K562 (cell line): ENCODE measurements around the gene CYYR1. TPM values are rescaled to one million over a fixed set of nuclear protein-coding genes. Genes with fewer than 3 reads are reported as not detected.

Experiments
- ATAC-seq: fragments of 200-7000 bp; cut with Tn5 transposase; 3 replicates; pipeline ENCODE4 v1.9.1; 2020; ENCODE audit warnings: moderate library complexity
- BruUV-seq: library from RNA; stranded (reverse); fragments of 400-500 nt; replicated peaks from 2 replicates; lab custom pipeline; 2021; lab: Mats Ljungman, UMichigan
- CTCF ChIA-PET: fragments of 300-600 bp; formaldehyde crosslinking; extraction: SDS; loops from one replicate; lab custom pipeline; 2021; ENCODE audit warnings: low intra/inter-chr PET ratio; lab: Yijun Ruan, JAX
- POLR2A ChIA-PET: fragments of 300-600, 350-650 bp; sonication (Branson Sonifier 250); formaldehyde crosslinking; extraction: SDS; loops from one replicate; lab custom pipeline; 2021; ENCODE audit warnings: antibody characterized with exemption, inconsistent platforms; lab: Yijun Ruan, JAX
- DNase-seq, 4 experiments: peaks; one replicate each; pipeline versions ENCODE4 v3.0.0 to v3.0.0-alpha.2; 2011 to 2018; ENCODE audit warnings: low spot score in 3 of 4, mixed read lengths in 3 of 4; ENCODE audit errors: extremely low read depth in 1 of 4
- FAIRE-seq: peaks from 2 replicates; lab custom pipeline; 2011; peaks lifted over from hg19 to GRCh38; lab: Jason Lieb, UNC
- H2AFZ ChIP-seq: 2 replicates; pipeline ENCODE4 v1.6.0; 2011; ENCODE audit warnings: low read depth, low read length, control low read depth, inconsistent platforms
- H3K27ac ChIP-seq: fragments of 200-600 bp; 3 replicates; pipeline ENCODE4 v1.8.0; 2011; ENCODE audit warnings: low read depth, mild to moderate bottlenecking, control low read depth, inconsistent platforms, low read length, moderate library complexity, mixed read lengths; ENCODE audit errors: extremely low read depth
- H3K27me3 ChIP-seq, 2 experiments: fragments of 300-600 bp in 1 of 2; 2 replicates in 1 of 2; 3 replicates in 1 of 2; pipeline versions ENCODE4 v1.6.0 to v1.8.0; 2011; ENCODE audit warnings: inconsistent platforms in 2 of 2, low read length in 2 of 2, mild to moderate bottlenecking in 1 of 2, mixed read lengths in 1 of 2, moderate library complexity in 1 of 2; ENCODE audit not compliant: control insufficient read depth in 2 of 2, insufficient read depth in 2 of 2
- H3K36me3 ChIP-seq: fragments of 300-600 bp; 3 replicates; pipeline ENCODE4 v1.8.0; 2011; ENCODE audit warnings: mild to moderate bottlenecking, low read length, inconsistent platforms; ENCODE audit not compliant: control insufficient read depth, insufficient read depth
- H3K4me1 ChIP-seq, 2 experiments: fragments of 200-600 bp in 1 of 2; replicated peaks in 1 of 2; 2 replicates in 1 of 2; 3 replicates in 1 of 2; pipeline versions ENCODE4 v1.5.1 to v1.8.0; 2011; ENCODE audit warnings: inconsistent platforms in 2 of 2, low read length in 2 of 2, mild to moderate bottlenecking in 1 of 2, mixed read lengths in 1 of 2, moderate library complexity in 1 of 2; ENCODE audit not compliant: control insufficient read depth in 2 of 2, insufficient read depth in 2 of 2
- H3K4me2 ChIP-seq: 2 replicates; pipeline ENCODE4 v1.6.1; 2011; ENCODE audit warnings: low read length, control low read depth, inconsistent platforms, mixed read lengths; ENCODE audit not compliant: insufficient read depth
- H3K4me3 ChIP-seq: fragments of 200-600 bp; sonication (generic), shearing (Covaris generic); 2 replicates; pipeline ENCODE4 v1.5.1; 2016; ENCODE audit warnings: control low read depth, inconsistent platforms
- H3K79me2 ChIP-seq: fragments of 200-600 bp; 3 replicates; pipeline ENCODE4 v1.8.0; 2011; ENCODE audit warnings: low read length, inconsistent platforms; ENCODE audit not compliant: control insufficient read depth, insufficient read depth
- H3K9ac ChIP-seq, 2 experiments: 2 replicates each; pipeline versions ENCODE4 v1.6.0 to v1.6.1; 2011; ENCODE audit warnings: low read depth in 2 of 2, low read length in 2 of 2, control low read depth in 1 of 2, inconsistent platforms in 1 of 2, mild to moderate bottlenecking in 1 of 2, mixed read lengths in 1 of 2; ENCODE audit not compliant: insufficient read depth in 1 of 2
- H3K9me1 ChIP-seq: one replicate; pipeline ENCODE4 v1.6.0; 2011; ENCODE audit warnings: inconsistent platforms, mild to moderate bottlenecking, low read length, moderate library complexity; ENCODE audit not compliant: control insufficient read depth, insufficient read depth
- H3K9me3 ChIP-seq: replicated peaks from 2 replicates; pipeline ENCODE4 v1.5.1; 2011; ENCODE audit warnings: low read depth, low read length, inconsistent platforms; ENCODE audit not compliant: control insufficient read depth, insufficient read depth
- H4K20me1 ChIP-seq: replicated peaks from 2 replicates; pipeline ENCODE4 v1.6.1; 2011; ENCODE audit warnings: low read length, inconsistent platforms, mixed read lengths; ENCODE audit not compliant: control insufficient read depth, insufficient read depth
- ASH1L ChIP-seq: fragments of 450-650 bp; IDR thresholded peaks from 2 replicates; pipeline ENCODE4 v1.6.1; 2018; ENCODE audit warnings: borderline replicate concordance, mild to moderate bottlenecking, low read depth; ENCODE audit not compliant: partially characterized antibody
- CBX2 ChIP-seq: fragments of 200-600 bp; sonication (generic); IDR thresholded peaks from one replicate; pipeline ENCODE4 v1.6.1; 2012; ENCODE audit warnings: mild to moderate bottlenecking, low read length, inconsistent platforms; ENCODE audit not compliant: insufficient read depth, poor library complexity, severe bottlenecking
- CREB3L1 ChIP-seq: fragments of 450-650 bp; IDR thresholded peaks from 2 replicates; pipeline ENCODE4 v1.6.1; 2014; ENCODE audit warnings: low read depth, mild to moderate bottlenecking, moderate library complexity, borderline replicate concordance
- IFI16 ChIP-seq: fragments of 250-450 bp; sonication (Bioruptor Pico); IDR thresholded peaks from 2 replicates; pipeline ENCODE4 v2.1.2; 2022; ENCODE audit warnings: mild to moderate bottlenecking, inconsistent platforms
- NELFE ChIP-seq: IDR thresholded peaks from 2 replicates; pipeline ENCODE4 v1.6.1; 2011; ENCODE audit warnings: mild to moderate bottlenecking; ENCODE audit not compliant: insufficient read depth, insufficient read length
- RBM17 ChIP-seq: fragments of 200-400 bp; formaldehyde crosslinking; IDR thresholded peaks from 2 replicates; pipeline ENCODE4 v1.6.1; 2017; ENCODE audit warnings: low read depth, mild to moderate bottlenecking, low read length, borderline replicate concordance
- RBM39 ChIP-seq: fragments of 200-400 bp; formaldehyde crosslinking; optimal IDR thresholded peaks from 2 replicates; pipeline ENCODE3; 2018; ENCODE audit warnings: low read depth, low read length
- SMAD4 ChIP-seq: fragments of 250-450 bp; sonication (Bioruptor Pico); conservative IDR thresholded peaks from 2 replicates; pipeline ENCODE4 v1.8.0; 2021; ENCODE audit warnings: inconsistent platforms, mild to moderate bottlenecking, moderate library complexity
- SPI1 ChIP-seq: IDR thresholded peaks from 2 replicates; pipeline ENCODE4 v1.6.1; 2011; ENCODE audit warnings: low read depth, low read length, control low read depth, borderline replicate concordance
- TAF9B ChIP-seq: fragments of 450-650 bp; IDR thresholded peaks from 2 replicates; pipeline ENCODE4 v1.6.1; 2018; ENCODE audit warnings: mild to moderate bottlenecking; ENCODE audit not compliant: partially characterized antibody
- TCFL5 ChIP-seq: fragments of 250-450 bp; sonication (Bioruptor Pico); conservative IDR thresholded peaks from 2 replicates; pipeline ENCODE4 v1.6.1; 2021; ENCODE audit warnings: mild to moderate bottlenecking, moderate library complexity, matching md5 sums
- ZNF184 ChIP-seq: sonication (generic); formaldehyde crosslinking; IDR thresholded peaks from 2 replicates; pipeline ENCODE4 v1.5.0; 2020; ENCODE audit warnings: missing genetic modification reagents
- ZNF431 ChIP-seq: sonication (generic); formaldehyde crosslinking; IDR thresholded peaks from 2 replicates; pipeline ENCODE4 v1.8.0; 2022; ENCODE audit warnings: mild to moderate bottlenecking, missing genetic modification reagents
- WGBS: fragments of 100-300 bp; shearing (Covaris generic); methylation state at CpG from one replicate; pipeline ENCODE4 v1.1.6; 2016; ENCODE audit warnings: low coverage, mixed read lengths; ENCODE audit not compliant: insufficient coverage; ENCODE audit errors: missing lambda C conversion rate; 5-methylcytosine and 5-hydroxymethylcytosine counted together
- in situ Hi-C: fragments of 300-500 bp; cut with MboI; formaldehyde crosslinking; loops from 4 replicates; pipeline ENCODE4 v1.15.0; 2018; ENCODE audit warnings: inconsistent platforms, mixed read lengths
- intact Hi-C: fragments of 100-400 bp; cut with micrococcal nuclease; formaldehyde crosslinking; loops from 2 replicates; pipeline ENCODE4 v1.14.2; 2022
- polyA plus RNA-seq, 8 experiments: library from polyadenylated mRNA; depleted of rRNA in 4 of 8; stranded (reverse) in 5 of 8; unstranded in 3 of 8; fragments of >200 nt; fragmentation: Nextera tagmentation in 2 of 8; fragmentation: Illumina TruSeq in 1 of 8; extraction: Ambion mirVana in 2 of 8; extraction: Trizol in 1 of 8; gene quantifications; 2 replicates each; pipeline versions ENCODE4 v1.2.1 to v1.2.3, GENCODE V29; 2011 to 2014; ENCODE audit warnings: inconsistent platforms in 1 of 8, missing spikeins in 1 of 8
- total RNA-seq, 7 experiments: library from RNA; depleted of rRNA in 6 of 7; stranded (reverse); fragments of >200 nt in 6 of 7; fragmentation: Illumina TruSeq in 2 of 7; extraction: Trizol in 2 of 7; gene quantifications; 2 replicates each; pipeline versions ENCODE4 v1.2.1 to v1.2.3, GENCODE V29; 2011 to 2021; ENCODE audit warnings: low replicate concordance in 1 of 7

Gene CYYR1
- total and polyA plus RNA-seq, 9 of the 15 experiments (the other 6 are each of a cell fraction or from before 2014, with no cell fraction given): not detected

GRCh38 chr21:26465916-26466315, 107.2 kb downstream of the CYYR1 start:
- no peak overlapping the region for H3K4me3 ChIP-seq
- ATAC-seq: no peak
- no peak for DNase-seq
- H3K9me1 ChIP-seq: no peaks in the 10 kb centered on the region
- intact Hi-C loops (no loop called here), in situ Hi-C loops (no loop called here)
- H3K4me2 ChIP-seq: no peak overlapping the region
- no TSS peak for BruUV-seq
- 0% methylated on average over 3 of the region's 3 CpGs for WGBS
- H3K27ac ChIP-seq: no peak overlapping the region
- CTCF ChIA-PET: no interaction called here
- no peaks in the 10 kb centered on the region for H3K4me1 ChIP-seq
- H3K9ac ChIP-seq: no peak overlapping the region
- H2AFZ ChIP-seq: no peak overlapping the region
- H3K79me2 ChIP-seq: no peaks in the 10 kb centered on the region
- FAIRE-seq: no peak
- POLR2A ChIA-PET: no interaction called here
- H3K36me3 ChIP-seq: no peaks in the 10 kb centered on the region
- H3K27me3 ChIP-seq: no peaks in the 10 kb centered on the region
- H3K9me3 ChIP-seq: peaks cover 1% of the 10 kb centered on the region; the same call in 1 of the 2 replicates
- H4K20me1 ChIP-seq: no peaks in the 10 kb centered on the region
- TF ChIP-seq SPI1: no peak
- TF ChIP-seq IFI16 (CRISPR knock-in tag): no peak

DNA sequence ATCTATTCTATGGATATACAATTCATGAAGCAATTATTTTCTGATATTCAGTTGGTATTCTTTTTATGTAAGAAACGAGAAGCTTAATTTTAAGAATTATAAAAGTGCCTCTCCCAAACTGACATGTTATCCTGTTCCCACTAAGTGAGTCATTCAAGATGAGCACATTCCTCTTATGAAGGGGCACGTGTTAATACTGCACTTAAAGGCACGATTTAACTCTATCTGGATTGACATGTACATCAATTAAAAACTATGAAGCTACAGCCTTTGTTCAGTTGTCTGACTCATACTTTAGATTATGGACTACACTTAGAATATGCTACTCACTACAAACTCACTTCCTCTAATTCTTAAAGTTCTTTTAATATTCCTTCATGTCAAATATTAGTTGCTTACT, 111.6 kb downstream of the CYYR1 start:
- in situ Hi-C loops (no loop called here), intact Hi-C loops (no loop called here)
- H3K4me1 ChIP-seq: no peaks in the 10 kb centered on the region
- POLR2A ChIA-PET: no interaction called here
- no peak overlapping the region for H3K9ac ChIP-seq
- DNase-seq (no peak), FAIRE-seq (no peak), ATAC-seq (no peak)
- H3K9me1 ChIP-seq: no peaks in the 10 kb centered on the region
- WGBS: 0% methylated on average over 3 of the region's 3 CpGs
- H4K20me1 ChIP-seq: no peaks in the 10 kb centered on the region
- no peaks in the 10 kb centered on the region for H3K27me3 ChIP-seq
- peaks cover 4% of the 10 kb centered on the region for H3K9me3 ChIP-seq
- H3K27ac ChIP-seq: no peak overlapping the region
- no peaks in the 10 kb centered on the region for H3K79me2 ChIP-seq
- no peak overlapping the region for H3K4me2 ChIP-seq
- no peak overlapping the region for H2AFZ ChIP-seq
- no TSS peak for BruUV-seq
- H3K36me3 ChIP-seq: no peaks in the 10 kb centered on the region
- CTCF ChIA-PET: no interaction called here
- H3K4me3 ChIP-seq: no peak overlapping the region
- TF ChIP-seq SMAD4 (CRISPR knock-in tag): no peak
- TF ChIP-seq CREB3L1: no peak
- TF ChIP-seq CBX2: no peak
- TF ChIP-seq TAF9B: no peak
- no peak for TF ChIP-seq ASH1L
- no peak for TF ChIP-seq TCFL5 (CRISPR knock-in tag)
- TF ChIP-seq RBM17: no peak
- no peak for TF ChIP-seq ZNF431 (CRISPR knock-in tag)
- no peak for TF ChIP-seq ZNF184
- no peak for TF ChIP-seq NELFE
- no peak for TF ChIP-seq RBM39
